Right lung (tissue), 5 donors: Measurements from ENCODE around the gene EHD1. TPM values are rescaled to one million over a fixed set of nuclear protein-coding genes. Genes with fewer than 3 reads are reported as not detected.

Experiments used
- DNase-seq, 2 donors: peaks; one replicate each; pipeline ENCODE4 v3.0.0-alpha.2; 2013
- polyA plus RNA-seq, 5 donors: library from polyadenylated mRNA; unstranded; fragments of 120-200 nt; gene quantifications; one replicate each; pipeline versions ENCODE4 v1.2.1 to v1.2.3, GENCODE V29; 2013; ENCODE audit warnings: inconsistent platforms in 1 of 5, low replicate concordance in 1 of 5; ENCODE audit not compliant: insufficient read length in 5 of 5, insufficient read depth in 1 of 5

The EHD1 gene
- polyA plus RNA-seq, 5 donors: 38.4 to 65.5 (median 49.2) TPM

DNA sequence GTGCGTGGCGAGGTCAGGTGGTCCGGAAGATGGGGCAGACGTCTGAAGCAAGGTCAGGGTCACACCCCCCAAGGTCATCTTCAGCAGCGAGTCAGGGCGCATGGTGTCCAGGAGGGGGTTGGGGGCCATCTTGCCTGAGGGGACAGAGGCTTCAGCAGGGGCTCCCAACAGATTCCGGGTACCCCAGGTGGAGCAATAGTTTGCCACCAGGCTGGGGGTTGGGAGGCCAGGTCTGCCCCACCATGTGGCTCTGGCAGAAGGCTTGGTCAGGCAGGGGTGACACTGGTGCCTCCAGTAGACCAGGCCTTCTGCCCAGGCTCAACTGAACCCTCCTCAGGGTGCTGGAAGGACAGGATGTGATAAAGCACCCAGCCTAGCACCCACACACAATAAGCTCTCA lies 32.7 kb upstream of the EHD1 start:
- DNase-seq: no peak

DNA sequence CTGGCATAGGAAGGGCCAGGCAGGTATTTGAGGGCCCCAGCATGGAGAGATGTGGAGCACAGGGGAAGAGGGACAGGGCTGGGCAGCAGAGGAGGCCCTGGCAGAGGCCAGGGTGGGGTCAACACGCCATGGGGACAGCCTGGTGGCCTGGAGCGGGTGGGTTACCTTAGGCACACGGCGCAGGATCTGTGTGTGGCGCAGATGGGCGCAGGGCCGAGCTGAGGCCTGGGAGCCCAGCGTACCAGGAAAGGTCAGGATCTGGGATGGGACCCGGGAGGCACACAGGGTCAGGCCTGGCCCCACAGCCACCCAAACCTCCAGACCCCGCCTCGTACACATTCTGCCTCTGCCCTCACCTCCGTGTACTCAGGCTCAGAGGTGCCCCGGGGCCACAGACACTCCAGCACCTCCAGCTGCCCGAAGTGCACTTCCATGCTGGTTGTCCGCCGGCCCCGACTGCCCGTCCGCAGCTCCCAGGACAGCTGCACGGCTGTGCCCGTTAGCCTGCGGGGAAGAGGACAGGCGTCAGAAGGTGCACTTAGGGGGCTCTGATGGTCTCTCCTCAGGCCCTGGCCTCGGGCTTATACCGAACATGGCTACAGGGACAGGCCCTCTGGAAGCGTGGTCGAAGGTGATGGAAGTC lies 32.2 kb upstream of the EHD1 start:
- DNase-seq: no peak

DNA sequence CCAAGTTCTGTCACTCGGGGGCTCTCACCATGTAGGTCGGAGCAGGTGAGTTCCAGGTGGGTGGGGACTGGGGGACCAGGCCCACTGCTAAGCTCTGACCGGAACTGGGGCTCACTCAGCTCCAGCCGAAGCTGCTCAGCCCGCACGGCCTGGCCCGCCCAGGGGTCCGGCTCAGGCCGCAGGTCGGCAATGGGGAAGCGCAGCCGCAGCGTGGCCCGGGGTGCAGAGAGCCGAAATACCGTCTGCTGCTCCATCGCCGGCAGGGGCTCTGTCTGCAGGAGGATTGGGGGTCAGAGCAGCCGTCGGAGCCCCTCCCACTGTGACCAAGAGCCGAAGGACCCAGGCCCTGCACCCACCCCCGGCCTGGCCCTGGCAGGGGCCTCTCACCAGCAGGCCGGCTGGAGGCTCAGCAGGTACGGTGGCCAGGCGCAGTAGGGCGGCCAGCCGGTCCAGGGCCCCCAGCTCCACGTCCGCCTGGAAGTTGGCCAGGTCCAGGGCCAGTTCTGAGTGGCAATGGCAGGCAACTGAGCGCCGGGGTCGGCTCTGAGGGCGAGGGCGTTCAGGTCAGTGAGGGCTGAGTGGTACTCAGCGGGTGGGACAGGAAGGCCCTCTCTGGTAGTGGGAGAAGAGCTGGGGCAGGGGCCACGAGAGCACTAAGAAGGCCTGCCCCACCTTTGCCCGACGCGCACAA lies 31.4 kb upstream of the EHD1 start:
- DNase-seq: no peak

DNA sequence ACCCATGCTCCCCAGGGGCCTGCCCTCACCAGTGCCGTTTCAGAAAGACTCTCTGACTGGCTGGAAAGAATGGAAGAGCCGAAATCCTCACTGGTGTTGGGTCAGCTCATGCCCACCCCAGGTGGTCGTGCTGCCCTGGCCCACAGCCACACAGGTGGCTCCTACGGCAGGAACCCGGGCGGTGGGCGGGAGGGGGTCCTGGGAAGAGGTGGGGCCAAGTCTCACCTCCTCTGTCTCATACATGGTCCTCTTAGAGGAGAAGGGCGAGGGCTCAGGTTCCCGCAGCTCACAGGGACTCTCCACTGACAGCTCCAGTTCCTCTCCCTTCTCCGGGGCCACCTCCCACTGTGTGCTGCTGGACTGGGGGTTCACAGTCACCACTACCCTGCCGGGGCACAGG lies 30.3 kb upstream of the EHD1 start:
- no peak for DNase-seq

DNA sequence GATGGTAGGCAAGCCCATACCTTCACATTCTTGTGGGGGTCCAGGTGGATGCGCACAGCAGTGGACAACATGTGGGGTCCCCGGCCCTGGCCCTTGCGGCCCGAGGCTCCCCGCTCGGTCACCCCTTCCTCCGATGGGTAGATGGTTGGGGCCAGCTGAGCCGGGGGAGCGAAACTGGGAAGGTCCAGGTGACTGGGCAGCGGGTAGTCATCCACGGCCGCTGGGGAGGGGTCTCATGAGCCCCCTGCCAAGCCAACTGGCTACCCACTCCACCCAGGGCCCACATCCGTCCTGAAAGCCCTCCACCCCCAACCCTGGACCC lies 27.9 kb upstream of the EHD1 start:
- DNase-seq: no peak

DNA sequence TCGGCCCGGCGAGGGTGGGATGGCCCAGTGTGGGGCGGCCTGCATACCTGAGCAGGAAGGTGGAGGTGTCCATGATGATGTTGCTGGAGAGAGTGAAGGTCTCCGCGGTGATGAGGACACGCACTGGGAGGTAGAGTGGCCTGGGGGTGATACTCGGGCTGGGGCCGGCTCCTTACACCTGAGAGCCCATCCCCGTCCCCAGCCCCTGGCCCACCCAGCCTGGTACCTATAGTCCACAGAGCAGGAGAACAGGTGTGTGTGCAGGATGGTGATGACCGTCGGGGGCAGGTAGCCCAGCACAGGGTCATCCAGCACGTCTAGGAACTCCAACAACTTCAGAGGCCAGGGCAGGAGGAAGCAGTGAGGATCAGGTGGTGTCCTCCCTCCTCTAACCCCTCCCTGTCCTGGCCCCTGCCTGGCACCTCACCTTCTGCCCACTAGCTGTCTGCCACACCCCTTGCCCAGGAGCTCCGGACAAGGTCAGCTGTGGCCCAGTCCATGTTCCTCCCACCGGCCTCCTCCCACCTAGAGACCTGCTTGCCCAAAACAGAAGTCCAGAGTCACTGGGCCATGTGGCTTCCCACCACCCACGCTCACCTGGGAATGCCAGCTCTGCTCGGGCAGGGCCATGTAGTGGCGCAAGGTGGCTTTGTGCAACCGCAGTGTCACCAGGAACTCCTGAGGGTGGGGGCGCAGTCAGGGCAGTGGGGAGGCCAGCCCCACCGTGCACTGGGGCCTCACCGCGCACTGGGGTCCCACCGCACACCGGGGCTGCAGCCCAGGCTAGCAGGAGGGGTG lies 27.3 kb upstream of the EHD1 start:
- no peak for DNase-seq

DNA sequence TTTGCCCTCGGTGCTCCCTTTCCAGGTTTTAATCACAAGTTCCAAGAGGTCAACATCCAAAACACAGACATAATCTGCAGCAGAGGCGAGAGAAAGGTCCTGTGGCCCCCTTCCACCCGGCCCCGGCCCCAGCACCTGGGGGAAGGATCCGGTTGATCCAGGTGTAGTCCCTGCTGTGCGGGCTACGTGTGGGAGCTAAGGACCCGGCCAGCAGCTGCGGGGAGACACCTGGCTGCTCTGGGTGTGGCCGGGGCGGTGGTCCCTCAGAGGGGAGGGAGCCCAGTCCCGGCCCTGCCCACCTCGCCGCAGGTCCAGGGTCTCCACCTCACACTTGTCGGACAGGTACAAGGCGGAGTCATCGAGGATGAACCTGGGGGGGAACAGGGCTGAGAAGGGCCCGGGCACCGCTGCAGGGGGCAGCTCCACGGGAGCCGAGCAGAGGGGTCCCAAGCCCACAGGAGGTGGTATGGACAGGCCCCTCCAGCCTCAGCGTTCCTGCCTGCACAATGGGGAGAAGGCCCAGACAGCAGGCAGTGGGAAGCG lies 24.9 kb upstream of the EHD1 start:
- DNase-seq: no peak

DNA sequence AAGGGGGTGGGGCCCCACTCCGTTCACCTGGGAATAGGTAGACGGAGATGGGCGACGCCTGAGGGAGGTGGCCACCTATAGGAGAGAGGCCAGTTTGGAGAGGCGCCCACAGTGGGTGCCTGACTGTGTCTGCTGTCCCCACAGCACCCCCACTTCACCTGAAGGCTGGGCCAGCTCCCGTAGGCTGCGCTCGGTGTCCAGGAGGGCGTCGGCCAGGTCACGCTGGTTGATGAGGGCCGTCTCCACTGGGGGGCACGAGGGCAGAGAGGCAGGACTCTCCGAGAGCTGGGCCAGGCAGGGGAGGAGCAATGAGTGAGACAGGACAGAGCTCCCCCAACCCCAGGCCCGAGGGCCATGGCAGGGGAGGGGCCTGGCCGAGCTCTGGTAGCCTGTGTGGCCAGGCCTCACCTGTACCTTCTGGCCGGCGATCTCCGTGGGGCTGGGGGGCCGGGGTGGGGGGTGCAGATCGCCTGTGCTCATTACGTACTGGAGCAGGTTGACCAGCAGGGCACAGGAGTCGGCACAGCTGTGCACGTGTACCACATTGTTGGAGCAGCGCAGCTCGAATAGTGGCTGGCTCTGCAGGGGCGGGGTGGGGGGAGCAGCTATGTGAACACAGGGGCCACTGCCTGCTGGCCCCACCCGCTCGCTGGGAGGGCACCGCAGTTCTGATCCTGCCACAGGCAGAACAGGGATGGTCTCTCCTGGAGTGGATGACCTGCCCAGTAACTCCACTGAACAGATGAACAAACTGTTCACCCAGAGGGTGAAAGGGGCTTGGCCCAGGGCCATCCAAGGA lies 23.9 kb upstream of the EHD1 start:
- DNase-seq: no peak

DNA sequence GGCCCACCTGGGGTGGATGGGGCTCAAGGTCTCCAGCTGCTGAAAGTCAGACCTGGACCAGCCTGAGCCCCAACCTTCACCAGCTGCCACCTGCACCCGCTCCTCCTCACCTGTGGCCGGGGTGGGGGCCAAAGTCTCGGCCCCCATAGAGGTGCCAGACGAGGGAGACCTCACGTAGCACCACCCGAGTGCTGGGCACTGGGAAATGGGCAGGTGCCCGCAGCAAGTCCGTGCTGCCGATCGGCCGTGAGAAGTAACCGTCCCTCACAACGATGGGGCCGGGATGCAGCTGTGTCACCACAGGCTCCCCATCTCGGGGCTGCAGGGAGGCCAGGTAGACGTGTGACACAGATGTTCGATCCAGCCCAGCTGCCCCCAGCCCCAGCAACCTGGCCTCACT lies 22.4 kb upstream of the EHD1 start:
- DNase-seq: no peak

DNA sequence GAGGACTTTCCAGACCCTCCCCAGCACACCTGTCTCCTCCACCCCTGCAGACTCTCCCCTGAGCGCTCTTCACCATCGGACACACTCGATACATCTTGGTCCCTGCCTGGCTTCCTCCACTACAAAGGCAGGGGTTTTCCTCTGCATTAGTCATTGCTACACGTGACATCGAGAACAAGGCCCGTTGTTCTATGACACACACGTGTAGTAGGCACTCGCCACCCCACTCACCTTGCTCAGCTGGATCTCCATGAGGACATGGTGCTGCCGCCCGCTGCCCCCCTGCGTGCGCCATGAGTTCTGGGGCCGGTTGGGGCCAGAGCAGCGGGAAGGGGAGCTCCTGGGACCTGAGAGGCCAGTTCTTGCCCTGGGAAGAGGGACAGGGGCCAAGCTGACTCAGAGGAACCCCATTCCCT lies 21.9 kb upstream of the EHD1 start:
- DNase-seq: no peak

DNA sequence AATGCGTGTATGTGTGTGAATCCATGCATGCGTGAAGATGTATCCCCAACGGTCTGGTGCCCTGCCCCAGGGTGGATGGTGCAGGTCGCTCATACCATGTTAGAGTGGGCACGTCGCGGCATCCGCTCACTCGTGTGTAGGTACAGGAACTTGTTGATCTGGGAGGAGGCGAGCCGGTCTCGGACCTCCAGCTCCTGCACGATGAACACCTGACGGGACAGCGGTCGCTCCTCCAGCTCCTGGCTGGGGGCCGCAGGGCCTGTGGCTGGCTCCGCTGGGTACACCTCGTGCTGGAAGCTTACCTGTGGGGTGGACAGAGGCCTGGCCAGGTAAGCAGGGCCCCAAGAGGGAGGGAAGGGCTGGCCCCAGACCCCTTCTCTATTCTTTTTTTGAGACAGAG lies 20.1 kb upstream of the EHD1 start:
- DNase-seq: no peak

DNA sequence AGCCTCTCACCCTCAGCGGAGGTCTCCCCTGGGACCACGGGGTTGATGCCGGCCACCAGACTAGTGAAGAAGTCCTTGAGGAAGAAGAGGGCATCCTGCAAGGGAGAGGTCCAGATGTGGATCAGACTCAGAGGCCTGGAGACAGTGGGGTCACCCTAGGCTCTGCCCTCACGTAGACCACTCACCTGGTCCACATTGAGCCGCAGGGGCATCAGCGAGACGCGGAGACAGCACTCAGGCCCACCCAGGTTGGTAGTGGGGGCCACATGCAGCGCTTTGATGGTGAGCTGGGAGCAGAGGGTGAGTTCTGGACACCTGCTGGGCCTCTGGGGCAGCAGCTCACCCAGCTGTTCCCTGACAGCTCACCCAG lies 19.6 kb upstream of the EHD1 start:
- DNase-seq: no peak

DNA sequence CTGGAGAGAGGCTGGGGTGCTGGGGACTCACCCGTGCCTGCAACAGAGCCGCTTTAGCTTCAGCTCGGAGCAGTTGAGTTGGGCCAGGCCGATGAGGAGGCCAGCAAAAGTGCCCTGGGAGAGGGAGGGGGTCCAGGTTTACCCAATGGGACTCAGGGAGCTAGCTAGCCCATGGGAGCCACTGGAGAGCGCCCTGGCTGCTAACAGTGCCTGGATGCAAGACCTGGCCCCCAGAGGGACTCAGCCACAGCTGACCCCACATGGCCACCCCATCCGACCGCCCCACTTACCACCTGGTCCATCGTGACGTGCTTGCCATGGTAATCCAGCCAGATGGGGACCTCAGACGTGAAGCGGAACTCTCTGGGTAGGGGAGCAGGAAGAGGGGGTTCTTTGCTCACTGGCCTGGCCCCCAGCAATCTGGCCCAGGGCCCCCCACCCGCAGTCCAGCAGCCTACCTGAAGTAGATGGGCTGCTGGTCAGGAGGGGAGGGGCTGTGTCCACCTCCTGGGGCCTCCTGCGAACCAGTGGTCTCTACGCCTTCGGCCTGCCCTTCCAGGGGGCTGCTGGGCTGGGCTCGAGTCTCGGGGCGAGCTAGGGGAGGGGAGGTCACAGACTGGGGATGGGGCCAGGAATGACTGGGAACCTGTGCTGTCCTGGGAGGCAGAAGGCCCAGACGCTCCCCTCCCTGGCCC lies 19.1 kb upstream of the EHD1 start:
- DNase-seq: no peak

DNA sequence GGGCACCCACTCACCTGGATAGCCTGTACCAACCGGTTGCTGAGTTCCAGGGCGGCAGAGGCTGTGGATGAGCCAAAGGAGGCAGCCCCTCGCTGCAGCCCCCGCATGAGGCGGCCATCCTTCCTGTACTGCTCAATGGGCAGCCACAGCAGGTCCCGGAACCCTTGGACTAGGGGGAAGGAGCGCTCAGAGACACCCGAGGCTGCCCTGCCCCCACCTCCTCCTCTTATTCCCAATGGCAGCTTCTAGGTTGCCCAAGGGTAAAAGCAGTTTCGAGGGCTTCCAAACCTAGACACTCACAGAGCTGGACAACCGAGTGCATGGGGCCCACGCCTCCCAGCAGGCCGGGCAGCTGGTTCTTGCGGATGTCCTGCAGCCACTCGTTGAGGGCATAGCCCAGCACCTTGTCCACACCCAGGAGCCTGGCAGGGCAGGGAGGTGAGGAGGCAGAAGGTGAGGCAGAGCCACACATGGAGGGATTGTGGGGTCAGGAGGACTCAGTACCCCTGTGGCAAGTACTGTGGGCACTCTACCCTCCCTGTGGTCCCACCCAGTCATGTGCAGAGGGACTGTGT lies 18.1 kb upstream of the EHD1 start:
- no peak for DNase-seq

DNA sequence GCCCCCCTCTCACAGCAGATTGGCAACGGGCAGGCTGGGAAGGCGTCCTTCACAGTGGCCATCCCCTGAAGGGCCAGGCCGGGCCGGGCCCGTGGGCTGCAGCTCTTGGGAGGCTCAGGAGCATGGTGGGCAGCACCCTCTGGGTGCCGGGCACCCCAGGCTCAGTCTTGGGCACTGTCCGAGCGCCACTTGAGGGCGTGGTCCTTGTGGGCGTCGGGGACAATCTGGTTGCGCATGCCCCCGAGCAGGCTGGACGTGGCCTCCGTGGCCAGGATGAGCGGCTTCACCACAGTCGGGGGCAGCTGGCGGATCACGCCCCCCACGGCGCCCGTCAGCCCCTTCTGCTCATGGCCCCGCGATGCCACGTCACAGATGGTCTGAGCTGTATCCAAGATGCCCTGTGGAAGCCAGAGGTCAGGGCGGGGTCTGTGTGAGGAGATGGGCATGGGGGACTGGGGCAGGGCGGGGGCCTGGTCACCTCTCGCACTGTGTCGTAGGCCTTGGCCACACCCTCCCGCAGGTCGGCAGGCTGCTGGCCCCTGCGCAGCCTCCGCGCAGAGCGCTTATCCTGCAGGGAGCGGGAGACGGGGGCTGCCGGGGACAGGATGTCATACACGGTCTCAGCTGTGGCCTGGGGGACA lies 16.5 kb upstream of the EHD1 start:
- DNase-seq: no peak

DNA sequence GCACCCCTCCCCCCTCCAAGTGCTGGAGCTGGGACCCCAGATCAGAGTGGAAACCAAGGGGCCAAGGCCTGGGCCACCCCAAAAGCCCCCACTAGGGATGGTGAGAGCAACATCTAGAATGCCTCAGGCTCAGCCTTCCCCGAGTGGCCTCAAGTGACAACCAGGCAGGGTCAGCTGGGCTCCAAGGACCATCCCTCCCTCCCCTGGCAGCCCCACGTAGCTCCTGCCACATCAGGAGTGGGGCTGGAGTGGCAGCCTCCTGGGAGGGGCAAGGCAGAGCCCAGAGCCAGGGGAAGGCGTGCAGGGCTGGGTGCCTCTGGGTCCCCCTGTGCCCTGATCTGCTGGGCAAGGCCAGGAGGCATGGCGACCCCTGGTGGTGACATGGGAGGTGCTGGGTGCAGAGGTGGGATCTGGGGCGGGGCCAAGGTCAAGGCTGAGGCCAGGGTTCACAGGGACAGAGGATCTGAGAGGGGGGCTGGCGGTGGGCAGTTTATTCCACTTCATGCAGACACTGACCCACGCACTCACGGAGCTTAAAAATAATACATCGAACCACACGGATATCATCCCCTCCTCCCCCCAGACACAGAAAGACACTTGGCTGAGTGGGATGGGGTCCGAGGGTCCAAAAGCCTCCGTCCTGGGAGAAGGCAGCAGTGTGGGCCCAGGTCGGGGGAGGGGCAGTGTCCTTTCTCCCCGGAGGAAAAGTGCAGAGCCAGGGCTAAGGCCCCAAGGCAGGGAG lies 15.8 kb upstream of the EHD1 start:
- peak; percentile 49 to 58 for DNase-seq

DNA sequence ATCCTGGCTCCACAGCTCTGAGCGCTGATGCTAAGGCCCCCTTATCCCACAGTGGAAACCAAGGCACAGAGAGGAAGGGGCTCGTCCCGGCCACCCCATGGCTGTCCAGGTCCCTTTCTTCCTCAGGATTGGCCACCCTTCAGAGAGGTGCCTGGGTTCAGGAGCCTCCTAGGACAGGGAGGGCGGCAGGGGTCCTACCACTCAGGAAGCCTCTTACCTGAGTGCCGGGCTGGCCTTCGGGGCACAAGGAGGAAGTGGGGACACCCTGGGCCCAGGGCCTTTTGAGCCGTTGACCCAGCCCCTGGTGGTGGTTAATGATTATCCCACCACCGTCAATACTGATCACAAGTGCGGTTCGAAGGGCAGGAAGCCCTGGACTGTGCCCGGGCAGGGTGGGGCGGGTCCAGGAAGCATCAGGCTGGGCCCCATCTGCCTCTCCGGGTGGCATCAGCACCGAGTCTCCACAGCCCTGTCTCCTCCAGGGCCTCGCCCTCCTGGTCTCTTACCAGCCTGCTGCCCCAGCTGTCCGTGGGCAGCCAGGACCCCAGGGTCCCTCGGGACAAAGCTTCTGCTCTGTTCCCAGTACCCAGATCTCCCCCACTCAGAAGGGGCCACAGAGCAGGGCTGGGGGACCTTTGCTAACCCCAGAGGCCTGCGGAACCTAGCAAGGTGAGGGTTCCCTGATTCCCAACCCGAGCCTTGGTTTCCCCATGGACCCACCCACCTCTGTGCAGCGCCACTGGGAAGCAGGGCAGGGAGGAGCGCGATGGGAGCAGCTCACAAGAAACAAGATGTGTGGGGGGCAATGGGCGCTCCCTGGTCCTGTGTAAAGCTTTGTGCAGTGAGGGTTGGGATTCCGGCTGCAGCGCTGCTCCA lies 15.0 kb upstream of the EHD1 start:
- DNase-seq: no peak

DNA sequence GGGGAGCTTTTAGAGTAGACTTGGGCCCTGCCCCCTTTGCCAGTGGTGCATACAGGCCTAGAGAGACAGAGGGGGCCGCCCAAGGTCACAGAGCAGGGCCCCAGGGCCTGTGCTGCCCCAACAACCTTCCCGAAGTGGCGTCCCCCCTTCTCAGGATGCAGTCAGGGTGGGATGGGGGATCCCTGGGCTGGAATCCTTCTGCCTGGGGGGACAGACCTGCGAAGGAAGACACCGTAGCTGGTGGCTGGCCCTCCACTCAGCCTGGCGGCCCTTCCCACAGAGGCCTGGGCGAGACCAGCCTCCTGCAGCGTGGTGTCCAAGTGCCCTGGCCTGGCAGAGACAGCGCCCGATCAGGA lies 14.4 kb upstream of the EHD1 start:
- DNase-seq: no peak

DNA sequence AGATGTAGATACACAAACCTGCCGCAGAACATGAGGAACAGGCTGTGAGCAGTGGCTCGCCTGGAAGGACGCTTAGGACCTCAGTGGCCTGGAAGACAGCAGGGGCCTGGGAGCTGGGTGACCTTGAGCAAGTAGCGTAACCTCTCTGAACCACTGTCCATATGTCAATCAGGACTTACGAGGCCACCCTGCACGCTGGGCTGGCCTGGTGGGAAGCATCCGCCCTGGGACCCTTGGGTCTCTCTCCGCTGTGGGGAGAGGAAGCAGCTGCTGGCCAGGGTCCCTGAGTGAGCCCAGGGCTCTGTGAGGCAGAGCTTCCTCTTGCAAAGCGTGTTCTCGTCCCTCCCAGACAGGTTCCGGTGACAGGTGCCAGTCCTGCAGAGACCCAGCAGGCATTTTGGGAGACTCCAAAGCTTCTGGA lies 14.0 kb upstream of the EHD1 start:
- no peak for DNase-seq
